Embryonic facial prominence (tissue), 1 donor: ENCODE measurements around the gene TCF12.
"Not testable (repeated sequence)": the region's sequence is repeated elsewhere in the genome, so short reads cannot be mapped to it uniquely, and the experiment has no call there.

Source experiments
- DNase-seq: peaks from one replicate; pipeline ENCODE4 v3.0.0-alpha.2; 2016; ENCODE audit errors: extremely low spot score

Gene TCF12

GRCh38 chr15:56946150-56946549 lies 27.7 kb downstream of the TCF12 start:
- DNase-seq, result no peak

GRCh38 chr15:56948000-56948763 lies 29.7 kb downstream of the TCF12 start:
- DNase-seq, result no peak

- DNase-seq, result no peak
Observed at GRCh38 chr15:56948764-56949101, 30.3 kb downstream of the TCF12 start.

GRCh38 chr15:56950979-56951378 lies 32.5 kb downstream of the TCF12 start:
- DNase-seq, result no peak

GRCh38 chr15:56953790-56954189 lies 35.3 kb downstream of the TCF12 start:
- no peak for DNase-seq

GRCh38 chr15:56955011-56955410 lies 36.6 kb downstream of the TCF12 start:
- not testable (repeated sequence) for DNase-seq

GRCh38 chr15:56956538-56956937 lies 38.1 kb downstream of the TCF12 start:
- no peak for DNase-seq

- no peak for DNase-seq
Observed at GRCh38 chr15:56957812-56958406, 39.5 kb downstream of the TCF12 start.

GRCh38 chr15:56959318-56959648 lies 40.8 kb downstream of the TCF12 start:
- no peak for DNase-seq

- DNase-seq, result no peak
Observed at GRCh38 chr15:56960116-56960515, 41.7 kb downstream of the TCF12 start.

- DNase-seq, result no peak
Observed at GRCh38 chr15:56963126-56963525, 44.7 kb downstream of the TCF12 start.

- peak; percentile 42 for DNase-seq
Observed at GRCh38 chr15:56963710-56964109, 45.3 kb downstream of the TCF12 start.

GRCh38 chr15:56964182-56964581 lies 45.7 kb downstream of the TCF12 start:
- DNase-seq, result no peak

- DNase-seq, result no peak
Observed at GRCh38 chr15:56965231-56966013, 47.0 kb downstream of the TCF12 start.

GRCh38 chr15:56967336-56967735 lies 48.9 kb downstream of the TCF12 start:
- no peak for DNase-seq

- DNase-seq, result no peak
Observed at GRCh38 chr15:56968256-56968655, 49.8 kb downstream of the TCF12 start.

GRCh38 chr15:56968821-56969220 lies 50.4 kb downstream of the TCF12 start:
- DNase-seq, result no peak

- DNase-seq, result no peak
Observed at GRCh38 chr15:56969265-56969895, 50.9 kb downstream of the TCF12 start.

- no peak for DNase-seq
Observed at GRCh38 chr15:56971571-56971970, 53.1 kb downstream of the TCF12 start.

GRCh38 chr15:56972016-56972415 lies 53.6 kb downstream of the TCF12 start:
- no peak for DNase-seq

- DNase-seq, result no peak
Observed at GRCh38 chr15:56972426-56972825, 54.0 kb downstream of the TCF12 start.

GRCh38 chr15:56973463-56973862 lies 55.0 kb downstream of the TCF12 start:
- DNase-seq, result no peak

GRCh38 chr15:56977232-56977631 lies 58.8 kb downstream of the TCF12 start:
- DNase-seq, result no peak
